GM12878 (cell line): Measurements from ENCODE around the gene MICALL2. TPM values are rescaled to one million over a fixed set of nuclear protein-coding genes. Genes with fewer than 3 reads are reported as not detected.

ENCODE experiments used
- ATAC-seq: fragments of 200-7000 bp; cut with Tn5 transposase; 3 replicates; pipeline ENCODE4 v1.9.1; 2020; ENCODE audit warnings: mild to moderate bottlenecking, moderate library complexity
- BruUV-seq: library from RNA; stranded (reverse); fragments of 400-500 nt; replicated peaks from 2 replicates; lab custom pipeline; 2021; lab: Mats Ljungman, UMichigan
- CTCF ChIA-PET: fragments of 300-600 bp; sonication (Branson Sonifier 250); formaldehyde crosslinking; extraction: SDS; loops from one replicate; lab custom pipeline; 2021; ENCODE audit warnings: inconsistent platforms; lab: Yijun Ruan, JAX
- POLR2A ChIA-PET: fragments of 350-600 bp; formaldehyde crosslinking; extraction: SDS; loops from one replicate; lab custom pipeline; 2021; ENCODE audit warnings: inconsistent platforms; lab: Charles Lee
- RAD21 ChIA-PET: fragments of 300-600 bp; sonication (Branson Sonifier 250); formaldehyde crosslinking; loops from one replicate; lab custom pipeline; 2023; ENCODE audit warnings: antibody characterized with exemption; ENCODE audit not compliant: unreplicated experiment; lab: Charles Lee
- SMC1A ChIA-PET: fragments of 300-600 bp; sonication (Branson Sonifier 250); formaldehyde crosslinking; loops from one replicate; lab custom pipeline; 2023; ENCODE audit not compliant: unreplicated experiment, uncharacterized antibody; lab: Charles Lee
- DNase-seq: peaks from one replicate; pipeline ENCODE4 v3.0.0-alpha.2; 2011; ENCODE audit warnings: low read depth, low spot score
- FAIRE-seq: peaks from 3 replicates; lab custom pipeline; 2011; peaks lifted over from hg19 to GRCh38; lab: Jason Lieb, UNC
- H2AFZ ChIP-seq: 2 replicates; pipeline ENCODE4 v1.6.0; 2011; ENCODE audit warnings: low read depth, low read length, control low read depth; ENCODE audit not compliant: control insufficient read depth
- H3K27ac ChIP-seq: 2 replicates; pipeline ENCODE4 v1.5.1; 2011; ENCODE audit warnings: control low read depth; ENCODE audit not compliant: control insufficient read depth, insufficient read depth
- H3K27me3 ChIP-seq, 2 experiments: replicated peaks in 1 of 2; 2 replicates each; pipeline versions ENCODE4 v1.6.0 to v1.6.1; 2011; ENCODE audit warnings: low read length in 1 of 2; ENCODE audit not compliant: control insufficient read depth in 2 of 2, insufficient read depth in 2 of 2
- H3K36me3 ChIP-seq, 2 experiments: 2 replicates each; pipeline ENCODE4 v1.5.1; 2011; ENCODE audit warnings: low read length in 1 of 2; ENCODE audit not compliant: control insufficient read depth in 2 of 2, insufficient read depth in 2 of 2
- H3K4me1 ChIP-seq: 2 replicates; pipeline ENCODE4 v1.6.1; 2011; ENCODE audit warnings: mild to moderate bottlenecking, low read length, moderate library complexity, mixed read lengths; ENCODE audit not compliant: control insufficient read depth, insufficient read depth
- H3K4me2 ChIP-seq: 2 replicates; pipeline ENCODE4 v1.6.0; 2011; ENCODE audit warnings: control low read depth; ENCODE audit not compliant: control insufficient read depth, insufficient read depth
- H3K4me3 ChIP-seq: fragments of 200-600 bp; sonication (generic); 2 replicates; pipeline ENCODE4 v1.5.1; 2016
- H3K79me2 ChIP-seq: 2 replicates; pipeline ENCODE4 v1.6.0; 2011; ENCODE audit warnings: low read length; ENCODE audit not compliant: control insufficient read depth, insufficient read depth
- H3K9ac ChIP-seq: 2 replicates; pipeline ENCODE4 v1.8.0; 2011; ENCODE audit warnings: low read length, control low read depth, mixed read lengths; ENCODE audit not compliant: control insufficient read depth, insufficient read depth
- H3K9me3 ChIP-seq: replicated peaks from 3 replicates; pipeline ENCODE4 v1.5.1; 2011; ENCODE audit warnings: mild to moderate bottlenecking, low read length; ENCODE audit not compliant: control insufficient read depth, insufficient read depth
- H4K20me1 ChIP-seq: 2 replicates; pipeline ENCODE4 v1.6.0; 2011; ENCODE audit not compliant: control insufficient read depth, insufficient read depth
- BCL11A ChIP-seq: IDR thresholded peaks from 2 replicates; pipeline ENCODE4 v1.6.1; 2011; ENCODE audit warnings: low read depth, low read length
- CEBPZ ChIP-seq: fragments of 150-350 bp; IDR thresholded peaks from 2 replicates; pipeline ENCODE4 v1.6.1; 2016; ENCODE audit warnings: low read depth, low read length
- HDGF ChIP-seq: fragments of 450-650 bp; IDR thresholded peaks from 2 replicates; pipeline ENCODE4 v1.6.1; 2016; ENCODE audit warnings: antibody characterized with exemption
- IKZF1 ChIP-seq: fragments of 450-650 bp; conservative IDR thresholded peaks from 2 replicates; pipeline ENCODE4 v1.6.1; 2017; ENCODE audit warnings: antibody characterized with exemption, mild to moderate bottlenecking
- JUNB ChIP-seq: IDR thresholded peaks from 2 replicates; pipeline ENCODE4 v1.6.1; 2016; ENCODE audit warnings: antibody characterized with exemption, mild to moderate bottlenecking
- NKRF ChIP-seq: fragments of 450-650 bp; conservative IDR thresholded peaks from 2 replicates; pipeline ENCODE4 v1.6.1; 2017; ENCODE audit warnings: mild to moderate bottlenecking, moderate library complexity
- NR2C1 ChIP-seq: fragments of 450-650 bp; IDR thresholded peaks from 2 replicates; pipeline ENCODE4 v1.6.1; 2017; ENCODE audit warnings: antibody characterized with exemption, mild to moderate bottlenecking, moderate library complexity
- SREBF2 ChIP-seq: IDR thresholded peaks from 2 replicates; pipeline ENCODE4 v1.6.1; 2012; ENCODE audit warnings: mild to moderate bottlenecking, low read length
- SRF ChIP-seq, 2 experiments: IDR thresholded peaks; 2 replicates each; pipeline ENCODE4 v1.6.1; 2011; ENCODE audit warnings: low read depth in 2 of 2, low read length in 2 of 2, mild to moderate bottlenecking in 1 of 2, moderate library complexity in 1 of 2
- TAF1 ChIP-seq: IDR thresholded peaks from 2 replicates; pipeline ENCODE4 v1.6.1; 2011; ENCODE audit warnings: mild to moderate bottlenecking, low read depth, low read length, borderline replicate concordance
- YBX1 ChIP-seq: fragments of 450-650 bp; IDR thresholded peaks from 2 replicates; pipeline ENCODE4 v1.6.1; 2016; ENCODE audit warnings: antibody characterized with exemption
- ZBTB11 ChIP-seq: fragments of 450-650 bp; formaldehyde crosslinking; IDR thresholded peaks from 2 replicates; pipeline ENCODE4 v1.5.0; 2022; ENCODE audit warnings: mild to moderate bottlenecking, missing genetic modification characterization
- WGBS: methylation state at CpG from one replicate; pipeline ENCODE4 v1.1.6; 2016; ENCODE audit warnings: low lambda C conversion rate; ENCODE audit not compliant: insufficient replicate concordance, insufficient coverage; ENCODE audit errors: missing lambda C conversion rate; 5-methylcytosine and 5-hydroxymethylcytosine counted together
- in situ Hi-C: fragments of 300-500 bp; cut with MboI; formaldehyde crosslinking; loops from 9 replicates; pipeline ENCODE4 v1.14.3; 2018; ENCODE audit warnings: mixed read lengths
- intact Hi-C: fragments of 100-400 bp; cut with micrococcal nuclease; formaldehyde crosslinking; loops from one replicate; pipeline ENCODE4 v1.14.2; 2022; ENCODE audit not compliant: unreplicated experiment
- polyA plus RNA-seq, 11 experiments: library from polyadenylated mRNA; depleted of rRNA in 4 of 11; unstranded in 6 of 11; stranded (reverse) in 5 of 11; fragments of >200 nt; fragmentation: Nextera tagmentation in 4 of 11; fragmentation: Illumina TruSeq in 1 of 11; extraction: Ambion mirVana in 4 of 11; extraction: Trizol in 1 of 11; gene quantifications; 1 replicate in 1 of 11; 2 replicates in 10 of 11; pipeline versions ENCODE4 v1.2.1 to v1.2.3, GENCODE V29; 2011 to 2016; ENCODE audit warnings: inconsistent platforms in 2 of 11, missing spikeins in 2 of 11, low read depth in 1 of 11
- total RNA-seq, 4 experiments: library from RNA; depleted of rRNA in 3 of 4; stranded (reverse); fragments of >200 nt in 3 of 4; fragmentation: Illumina TruSeq in 1 of 4; extraction: Trizol in 1 of 4; gene quantifications; 2 replicates each; pipeline versions ENCODE4 v1.2.1 to v1.2.3, GENCODE V29; 2013 to 2021

Gene MICALL2
- total and polyA plus RNA-seq, 10 of the 15 experiments (the other 5 are each of a cell fraction or from before 2014, with no cell fraction given), result 0.04 to 1.7 (median 0.83) TPM; not detected in 3

- TF ChIP-seq TAF1 (no peak), SRF (IDR thresholded peaks at IDR 0.05; ENCODE audit: low read depth in 2 of 2, low read length in 2 of 2) (no peak), NR2C1 (no peak), YBX1 (no peak)
Observed at GRCh38 chr7:1402791-1403637, 56.3 kb downstream of the MICALL2 start (continued).

- Histone ChIP-seq H4K20me1 (no peaks in the 10 kb centered on the region), H3K4me3 (no peak overlapping the region), H3K4me2 (no peak overlapping the region), H3K36me3 (no peaks in the 10 kb centered on the region), H3K4me1 (no peaks in the 10 kb centered on the region), H3K79me2 (no peaks in the 10 kb centered on the region), H3K9me3 (no peaks in the 10 kb centered on the region; the same call in 2 of the 3 replicates), H3K27me3 (peaks cover 0 to 3% of the 10 kb centered on the region in 2 experiments; a peak in 2 of 4 replicates), H3K9ac (no peak overlapping the region), H2AFZ (no peak overlapping the region), H3K27ac (no peak overlapping the region)
- in situ Hi-C loops, result no loop called here
- no TSS peak for BruUV-seq
- DNase-seq (no peak), FAIRE-seq (no peak), ATAC-seq (no peak)
- 48% methylated on average over 12 of the region's 12 CpGs for WGBS
- ChIA-PET RAD21 (no interaction called here), SMC1A (no interaction called here), CTCF (no interaction called here), POLR2A (no interaction called here)
- intact Hi-C loops, result no loop called here
- TF ChIP-seq HDGF, result no peak
- TF ChIP-seq CEBPZ, result no peak
- no peak for TF ChIP-seq NKRF
- TF ChIP-seq ZBTB11 (CRISPR knock-in tag), result no peak
- TF ChIP-seq JUNB, result no peak
- no peak for TF ChIP-seq SREBF2
- no peak for TF ChIP-seq BCL11A
- TF ChIP-seq IKZF1, result no peak
- TF ChIP-seq SRF (IDR thresholded peaks at IDR 0.05; ENCODE audit: low read depth in 2 of 2, low read length in 2 of 2), result no peak
Observed at GRCh38 chr7:1402110-1402790, 57.0 kb downstream of the MICALL2 start.
